Heart right ventricle (tissue), 16 donors: ENCODE results near the gene ANKRD12. TPM values are rescaled to one million over a fixed set of nuclear protein-coding genes. Genes with fewer than 3 reads are reported as not detected.

ENCODE experiments used
- ATAC-seq, 8 donors: fragments of 200-7000 bp; cut with Tn5 transposase; one replicate each; pipeline ENCODE4 v1.9.1; 2020; ENCODE audit warnings: mild to moderate bottlenecking in 8 of 8, moderate library complexity in 8 of 8, moderate number of reproducible peaks in 1 of 8
- DNase-seq, 2 donors: peaks; one replicate each; pipeline ENCODE4 v3.0.0-alpha.2; 2020
- H3K27ac ChIP-seq, 10 donors: fragments of 200-600 bp; sonication (generic) in 2 of 10; one replicate each; pipeline versions ENCODE4 v1.5.0 to v1.8.0; 2020 to 2022; ENCODE audit warnings: mild to moderate bottlenecking in 3 of 10
- H3K27me3 ChIP-seq, 7 donors: fragments of 200-600 bp; one replicate each; pipeline ENCODE4 v1.8.0; 2021 to 2022; ENCODE audit warnings: mild to moderate bottlenecking in 2 of 7
- H3K36me3 ChIP-seq, 9 donors: fragments of 200-600 bp; sonication (generic) in 1 of 9; one replicate each; pipeline versions ENCODE4 v1.5.0 to v1.8.0; 2020 to 2022; ENCODE audit warnings: mild to moderate bottlenecking in 2 of 9
- H3K4me1 ChIP-seq, 9 donors: fragments of 200-600 bp; sonication (generic) in 1 of 9; one replicate each; pipeline versions ENCODE4 v1.5.0 to v1.8.0; 2020 to 2022; ENCODE audit warnings: mild to moderate bottlenecking in 4 of 9
- H3K4me3 ChIP-seq, 10 donors: fragments of 200-600 bp; sonication (generic) in 2 of 10; one replicate each; pipeline versions ENCODE4 v1.5.0 to v1.8.0; 2020 to 2022; ENCODE audit warnings: mild to moderate bottlenecking in 7 of 10, moderate library complexity in 2 of 10
- H3K9me3 ChIP-seq, 11 donors: fragments of 200-600 bp in 10 of 11; sonication (generic) in 2 of 11; one replicate each; pipeline versions ENCODE4 v1.5.0 to v1.8.0; 2013 to 2022; ENCODE audit warnings: mild to moderate bottlenecking in 2 of 11, control low read depth in 1 of 11, moderate library complexity in 1 of 11
- WGBS, 2 donors: extraction: QIAGEN DNeasy Blood & Tissue Kit; methylation state at CpG; one replicate each; pipeline ENCODE4 v1.1.7; 2013; ENCODE audit warnings: inconsistent platforms in 1 of 2; 5-methylcytosine and 5-hydroxymethylcytosine counted together
- intact Hi-C, 10 donors: fragments of 100-400 bp; cut with DNase I; formaldehyde crosslinking; loops; one replicate each; pipeline versions ENCODE4 v1.11.1 to v1.14.2; 2022
- polyA plus RNA-seq, 2 donors: library from polyadenylated mRNA; stranded (reverse); fragments of 200-250 nt; gene quantifications; one replicate each; pipeline ENCODE4 v1.2.3, GENCODE V29; 2013
- total RNA-seq, 10 donors: library from RNA; stranded (reverse); fragmentation: NEBNext Ultra II Directional in 3 of 10; extraction: Animal tissue kit (Norgen Biotek cat#: 25700) in 3 of 10; gene quantifications; one replicate each; pipeline versions ENCODE4 v1.2.1 to v1.2.4, GENCODE V29; 2021 to 2023
- TF ChIP-seq, protein P1 (sequence below), 9 donors: fragments of 200-600 bp; sonication (generic) in 2 of 9; IDR thresholded peaks; one replicate each; pipeline versions ENCODE4 v1.5.0 to v1.8.0; 2021 to 2022; ENCODE audit warnings: antibody characterized with exemption in 9 of 9, mild to moderate bottlenecking in 5 of 9, moderate library complexity in 1 of 9
- donor health status: Arrhythmogenic right ventricular cardiomyopathy.
- donor health status: ischemic (EF 13 %, LVEDD 7.1; RV severe dilation, severe dysfunction).
- donor health status: healthy with polysubstance abuse.
- donor health status: DM: no; HTN: yes; CAD: no.
- donor health status: DM: no; HTN: no; CAD: no.
- donor health status: ischemic (EF 25% LVEDD 6.9; RV normal size, moderate dysfunction).
- donor health status: ischemic (EF 25% LVEDD 5.7; RV mildly dilated, moderate dysfunction).
- donor health status: healthy.
- donor health status: DM: yes; HTN: yes; CAD: no.
- donor health status: Ischemic cardiomyopathy.
- donor health status: ischemic (EF 35%, LVEDD 5.7; RV mildly dilated, moderate dysfunction).
- donor health status: nonischemic (EF 11% LVEDD 7.7; RV severe dilation, severe dysfunction).
- donor health status: DM: yes; HTN: yes; CAD: no.
- donor health status: PGD.
- donor health status: ischemic (EF 29% LVEDD 5.4; RV normal size, mild dysfunction).
- donor health status: nonischemic (EF 23%, LVEDD 6.1; RV moderate dilation, normal function).

The ANKRD12 gene
- total and polyA plus RNA-seq, 12 donors = 3.1 to 70.2 (median 55.5) TPM

DNA sequence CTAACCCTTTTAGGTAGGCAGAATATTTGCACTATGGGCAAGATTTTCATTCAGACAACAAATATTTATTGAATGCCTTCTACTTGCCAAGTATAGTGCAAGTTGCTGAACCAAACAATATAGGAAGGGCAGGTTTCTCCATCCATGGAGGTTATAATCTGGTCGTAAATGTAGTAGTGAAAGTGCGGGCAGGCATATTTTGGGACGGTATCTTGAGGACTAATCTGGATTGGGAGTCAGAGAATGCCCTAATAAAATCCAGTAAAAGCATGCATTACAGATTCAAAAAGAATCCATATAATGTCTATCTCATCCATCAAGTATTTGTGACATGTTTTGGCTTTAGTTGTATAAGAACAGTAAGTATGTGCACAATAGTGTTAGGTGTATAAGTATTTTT lies 35.8 kb upstream of the ANKRD12 start:
- Histone ChIP-seq H3K4me3 (no peak overlapping the region), H3K27ac (peak overlapping the region in 3 of 10 donors; percentile 91 to 98 (median 96)), H3K9me3 (no peaks in the 10 kb centered on the region), H3K4me1 (peaks cover 9 to 35% (median 32%) of the 10 kb centered on the region in 9 donors), H3K36me3 (no peaks in the 10 kb centered on the region), H3K27me3 (no peaks in the 10 kb centered on the region)
- DNase-seq (no peak), ATAC-seq (no peak)
- TF ChIP-seq, protein P1, sequence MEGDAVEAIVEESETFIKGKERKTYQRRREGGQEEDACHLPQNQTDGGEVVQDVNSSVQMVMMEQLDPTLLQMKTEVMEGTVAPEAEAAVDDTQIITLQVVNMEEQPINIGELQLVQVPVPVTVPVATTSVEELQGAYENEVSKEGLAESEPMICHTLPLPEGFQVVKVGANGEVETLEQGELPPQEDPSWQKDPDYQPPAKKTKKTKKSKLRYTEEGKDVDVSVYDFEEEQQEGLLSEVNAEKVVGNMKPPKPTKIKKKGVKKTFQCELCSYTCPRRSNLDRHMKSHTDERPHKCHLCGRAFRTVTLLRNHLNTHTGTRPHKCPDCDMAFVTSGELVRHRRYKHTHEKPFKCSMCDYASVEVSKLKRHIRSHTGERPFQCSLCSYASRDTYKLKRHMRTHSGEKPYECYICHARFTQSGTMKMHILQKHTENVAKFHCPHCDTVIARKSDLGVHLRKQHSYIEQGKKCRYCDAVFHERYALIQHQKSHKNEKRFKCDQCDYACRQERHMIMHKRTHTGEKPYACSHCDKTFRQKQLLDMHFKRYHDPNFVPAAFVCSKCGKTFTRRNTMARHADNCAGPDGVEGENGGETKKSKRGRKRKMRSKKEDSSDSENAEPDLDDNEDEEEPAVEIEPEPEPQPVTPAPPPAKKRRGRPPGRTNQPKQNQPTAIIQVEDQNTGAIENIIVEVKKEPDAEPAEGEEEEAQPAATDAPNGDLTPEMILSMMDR (IDR thresholded peaks at IDR 0.05) = no peak
- intact Hi-C loops = loop anchor here in 4 of 10 donors (5.0 kb wide), 2 partner anchors 37 to 377 kb away; partner anchors contain the start of genes ANKRD12 (in 3 of the 4) and RALBP1 (in 1 of the 4)
- WGBS, 2 donors = 91 to 92% methylated on average over 3 of the region's 3 CpGs

DNA sequence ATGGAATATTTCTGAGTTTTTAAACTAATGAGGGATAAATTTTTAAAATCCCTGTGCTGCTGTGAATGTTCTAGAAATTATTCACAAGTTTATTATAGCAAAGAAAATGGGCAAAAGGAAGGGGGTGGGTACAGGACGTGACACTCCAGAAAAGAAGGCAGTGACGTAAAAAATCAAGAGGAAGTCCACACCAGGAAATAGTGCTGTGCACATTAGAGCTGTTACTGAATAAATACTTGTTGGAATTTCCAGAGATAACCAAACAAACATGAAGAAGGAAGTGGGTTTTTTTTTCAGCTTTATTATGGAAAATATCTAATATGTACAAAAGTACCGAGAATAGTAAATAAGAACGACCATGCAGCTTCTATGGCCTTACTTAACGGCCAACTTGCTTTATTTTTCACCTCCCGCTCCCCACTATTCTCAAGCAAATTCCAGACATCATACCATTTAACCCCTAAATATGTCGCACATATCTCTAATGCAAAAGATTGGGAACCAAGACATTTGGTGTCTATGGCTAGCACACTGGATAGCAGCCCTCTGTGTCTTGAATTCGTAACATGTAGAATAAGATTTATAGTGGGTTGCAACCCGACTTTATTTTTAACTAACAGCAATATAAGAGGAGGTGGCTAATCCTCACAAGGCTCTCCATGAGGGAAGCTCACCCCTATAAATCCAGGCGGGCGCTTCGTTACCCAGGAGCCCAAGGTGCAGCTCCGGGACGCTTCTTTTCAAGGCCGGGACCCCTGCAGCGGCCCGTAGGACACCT lies 34.7 kb upstream of the ANKRD12 start:
- DNase-seq (peak in 1 of 2 donors; percentile 36), ATAC-seq (peak in 6 of 8 donors; percentile 24 to 77 (median 52))
- Histone ChIP-seq H3K9me3 (no peaks in the 10 kb centered on the region), H3K4me3 (peak overlapping the region; percentile 55 to 85 (median 74)), H3K4me1 (peaks cover 9 to 44% (median 43%) of the 10 kb centered on the region in 9 donors), H3K27ac (peak overlapping the region; percentile 86 to 98 (median 94)), H3K36me3 (no peaks in the 10 kb centered on the region), H3K27me3 (no peaks in the 10 kb centered on the region)
- TF ChIP-seq, protein P1 (IDR thresholded peaks at IDR 0.05) = no peak
- intact Hi-C loops = loop anchor here in 8 of 10 donors (1.0 to 5.0 kb wide), 6 partner anchors 15 to 375 kb away; partner anchors contain the start of genes ANKRD12 (in 7 of the 8) and RALBP1 (in 1 of the 8)
- 3% methylated on average over 17 of the region's 17 CpGs for WGBS, 2 donors

- Histone ChIP-seq H3K27ac (peak within 1 kb of the TSS; percentile 86 to 98 (median 94)), H3K4me3 (peak within 1 kb of the TSS; percentile 55 to 85 (median 74)), H3K9me3 (no peaks in the 10 kb centered on the region), H3K36me3 (no peaks in the 10 kb centered on the region), H3K27me3 (no peaks in the 10 kb centered on the region), H3K4me1 (peaks cover 9 to 52% (median 51%) of the 10 kb centered on the region in 9 donors)
- TF ChIP-seq, protein P1 (IDR thresholded peaks at IDR 0.05) = peak in 1 of 9 donors; percentile 11
- intact Hi-C loops = loop anchor here in 8 of 10 donors (1.0 to 5.0 kb wide), 6 partner anchors 14 to 375 kb away; partner anchors contain the start of genes ANKRD12 (in 7 of the 8) and RALBP1 (in 1 of the 8)
- peak; percentile 98 to 99 for DNase-seq
- peak; percentile 98 to 100 (median 99) for ATAC-seq
- WGBS, 2 donors = 4 to 5% methylated on average over 62 to 64 of the region's 64 CpGs
These were observed 33.8 kb upstream of the ANKRD12 start, which contains the start of gene NDUFV2 for GRCh38 chr18:9102508-9103375. NDUFV2 (plus strand) TSS chr18:9102699; CDS start chr18:9102744, 45 bp downstream.
